NCI-H82 (cell line): ENCODE data around the gene MRPL34.
"Not testable (repeated sequence)": the region's sequence is repeated elsewhere in the genome, so short reads cannot be mapped to it uniquely, and the experiment has no call there.

Experiments used
- DNase-seq: peaks from one replicate; lab custom pipeline; 2025; lab: John Stamatoyannopoulos, UW

MRPL34 gene

GRCh38 chr19:17285415-17286135 lies 20.1 kb upstream of the MRPL34 start:
- no peak for DNase-seq

GRCh38 chr19:17286263-17286662 lies 19.4 kb upstream of the MRPL34 start:
- DNase-seq = no peak

DNA sequence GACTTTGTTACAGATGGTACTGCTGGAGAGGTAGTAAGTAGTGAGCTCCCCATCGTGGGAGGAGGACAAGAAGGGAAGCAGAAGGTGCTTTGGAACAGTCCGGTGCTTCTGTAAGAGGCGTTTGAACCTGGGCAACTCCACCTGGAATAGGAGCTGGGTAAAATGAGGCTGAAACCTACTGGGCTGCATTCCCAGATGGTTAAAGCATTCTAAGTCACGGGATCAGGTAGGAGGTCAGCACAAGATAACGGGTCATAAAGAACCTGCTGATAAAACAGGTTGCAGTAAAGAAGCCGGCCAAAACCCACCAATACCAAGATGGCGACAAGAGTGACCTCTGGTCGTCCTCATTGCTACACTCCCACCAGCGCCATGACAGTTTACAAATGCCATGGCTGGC lies 18.9 kb upstream of the MRPL34 start:
- DNase-seq = no peak

- DNase-seq = peak; percentile 96
Measured at GRCh38 chr19:17289489-17289888, 16.2 kb upstream of the MRPL34 start.

DNA sequence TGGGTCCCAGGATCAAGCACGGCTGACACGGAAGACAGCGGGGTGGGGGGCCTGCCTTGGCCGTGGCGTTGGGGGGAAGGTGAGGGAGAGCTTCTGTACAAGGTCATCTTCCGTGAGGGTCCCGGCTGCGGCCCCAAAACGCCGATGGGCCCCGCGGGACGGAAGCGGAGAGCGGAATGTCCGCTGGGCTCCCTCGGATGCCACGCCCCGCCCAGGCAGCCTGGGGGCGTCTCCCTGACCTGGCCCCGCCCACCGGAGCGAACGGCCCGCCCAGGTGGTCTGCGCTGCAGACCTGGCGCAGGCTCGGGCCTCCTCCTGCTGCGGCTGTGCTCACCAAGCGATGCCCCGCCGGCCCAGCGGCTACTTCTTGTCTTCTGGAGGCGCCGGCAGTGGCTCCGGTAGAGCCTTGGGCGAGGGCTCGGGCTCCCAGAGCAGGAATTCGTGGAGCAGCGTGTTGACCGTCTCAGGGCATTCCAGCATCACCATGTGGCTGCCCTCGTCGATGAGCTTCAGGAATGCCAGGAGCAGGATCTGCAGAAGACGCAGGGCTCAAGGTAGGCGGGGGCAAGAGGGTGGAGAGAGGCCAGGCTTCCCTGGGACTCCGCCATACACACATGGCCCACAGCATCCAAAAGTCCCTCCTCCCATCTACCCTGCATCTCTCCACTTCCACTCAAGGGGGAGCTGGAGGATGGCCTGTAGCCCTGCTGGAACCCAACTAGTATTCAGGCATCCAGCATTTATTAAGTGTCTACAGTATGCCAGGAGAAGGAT lies 13.2 kb upstream of the MRPL34 start:
- peak; percentile 97 for DNase-seq

GRCh38 chr19:17293605-17294004 lies 12.1 kb upstream of the MRPL34 start:
- no peak for DNase-seq

DNA sequence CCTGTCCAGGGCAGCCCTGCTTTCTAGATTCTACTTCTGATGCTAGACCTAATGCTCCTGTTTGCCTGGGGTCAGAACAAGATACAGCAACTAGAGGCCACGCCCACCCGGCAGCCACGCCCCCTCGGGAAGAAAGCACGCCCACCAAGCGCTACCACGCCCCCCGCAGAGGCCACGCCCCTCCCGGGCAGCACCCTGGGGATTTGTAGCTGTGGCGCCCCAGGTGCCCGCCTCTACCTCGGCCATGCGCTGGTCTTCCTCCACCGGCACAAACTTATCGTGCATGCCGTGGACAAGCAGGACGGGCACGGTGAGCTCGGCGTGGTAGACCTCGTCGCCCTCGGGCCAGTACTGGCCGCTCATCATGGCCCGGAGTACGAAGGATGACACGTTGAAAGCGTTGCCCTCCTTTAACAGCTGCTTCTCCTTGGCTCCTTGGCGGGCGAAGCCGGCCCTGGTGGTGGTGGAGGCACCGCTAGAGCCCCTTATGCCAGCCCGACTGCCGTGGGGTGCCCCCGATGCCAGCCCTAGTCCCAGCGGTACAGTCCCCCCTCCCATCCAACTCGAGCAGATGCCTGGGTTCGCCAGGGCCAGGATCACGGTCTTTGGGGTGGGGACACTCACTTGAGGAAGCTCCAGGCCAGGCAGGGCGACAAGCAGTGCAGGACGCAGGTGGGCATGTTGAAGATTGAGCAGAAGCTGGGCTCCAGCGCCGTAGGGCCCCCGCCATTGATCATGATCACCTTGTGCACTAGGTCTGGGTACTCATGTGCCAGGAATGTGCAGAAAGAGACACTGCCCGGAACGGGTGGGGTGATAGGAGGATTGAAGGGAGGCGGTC lies 11.4 kb upstream of the MRPL34 start:
- DNase-seq = peak; percentile 70

DNA sequence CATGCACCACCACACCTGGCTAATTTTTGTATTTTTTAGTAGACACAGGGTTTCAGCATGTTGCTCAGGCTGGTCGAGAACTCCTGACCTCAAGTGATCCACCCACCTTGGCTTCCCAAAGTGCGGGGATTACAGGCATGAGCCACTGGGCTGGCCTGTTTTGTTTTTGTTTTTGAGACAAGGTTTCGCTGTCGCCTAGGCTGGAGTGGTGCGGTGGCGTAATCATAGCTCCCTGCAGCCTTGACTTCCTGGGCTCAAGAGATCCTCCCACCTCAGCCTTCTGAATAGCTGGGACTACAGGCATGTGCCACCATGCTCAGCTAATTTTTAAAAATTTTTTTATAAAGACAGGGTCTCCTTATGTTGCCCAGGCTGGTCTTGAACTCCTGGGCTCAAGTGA lies 10.1 kb upstream of the MRPL34 start:
- not testable (repeated sequence) for DNase-seq

DNA sequence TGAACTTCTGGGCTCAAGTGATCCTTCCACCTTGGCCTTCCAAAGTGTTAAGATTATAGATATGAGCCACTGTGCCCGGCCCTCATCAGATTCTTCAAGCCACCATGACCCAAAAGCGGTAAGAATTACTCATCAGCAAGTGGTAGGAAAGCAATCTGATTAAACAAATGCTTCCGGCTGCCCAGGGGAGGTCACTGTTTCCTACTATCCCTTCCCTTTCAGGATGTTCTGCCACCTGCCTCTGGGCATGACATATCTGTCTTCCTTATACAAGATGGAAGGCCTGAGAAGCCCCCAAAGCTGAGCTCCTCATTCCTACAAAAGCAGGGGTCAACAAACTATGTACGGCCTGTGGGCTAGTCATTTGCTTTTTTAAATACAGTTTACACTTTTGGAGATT lies 9.4 kb upstream of the MRPL34 start:
- peak; percentile 42 for DNase-seq

- no peak for DNase-seq
Measured at GRCh38 chr19:17296976-17297375, 8.7 kb upstream of the MRPL34 start.

GRCh38 chr19:17300992-17301619 lies 4.6 kb upstream of the MRPL34 start:
- no peak for DNase-seq

GRCh38 chr19:17302391-17303166 lies 3.1 kb upstream of the MRPL34 start:
- DNase-seq = peak; percentile 75

- peak; percentile 99 for DNase-seq
Measured at GRCh38 chr19:17303167-17303939, 2.3 kb upstream of the MRPL34 start, which contains the start of gene ABHD8. Gene ABHD8 (minus strand): TSS chr19:17303425. CDS start chr19:17301616, 1,809 bp downstream.

DNA sequence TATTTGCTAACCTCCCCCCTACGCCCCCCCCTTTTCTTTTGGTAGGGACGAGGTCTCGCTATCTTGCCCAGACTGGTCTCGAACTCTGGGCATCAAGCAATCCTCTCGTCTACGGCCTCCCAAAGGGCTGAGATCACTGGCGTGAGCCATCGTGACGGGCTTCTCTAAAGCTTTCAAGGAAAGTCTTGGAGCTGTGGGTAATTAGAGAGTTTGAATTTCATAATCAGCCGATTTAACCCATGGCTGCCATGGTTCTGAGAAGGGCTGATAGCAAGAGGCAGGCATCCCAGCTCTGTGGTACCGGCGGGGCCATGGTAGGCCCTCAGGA lies 1.8 kb upstream of the MRPL34 start:
- DNase-seq = no peak

GRCh38 chr19:17304386-17305215 lies 1.1 kb upstream of the MRPL34 start:
- no peak for DNase-seq

DNA sequence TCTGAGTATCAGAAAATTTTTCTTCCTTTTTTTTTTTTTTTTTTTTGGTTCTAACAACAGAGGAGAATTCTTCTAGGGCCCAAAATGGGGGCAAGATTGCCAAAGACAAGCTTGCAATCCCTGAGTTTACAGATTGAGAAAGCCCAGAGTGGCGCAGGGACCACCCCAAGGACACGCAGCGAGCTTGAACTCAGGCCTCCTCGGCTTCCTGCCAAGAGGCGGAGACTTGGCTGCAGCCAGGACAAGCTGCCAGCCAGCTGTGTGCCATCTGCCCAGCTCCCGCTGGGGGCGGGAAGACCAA lies 506 bp upstream of the MRPL34 start:
- DNase-seq = no peak

GRCh38 chr19:17306285-17306714 lies 628 bp downstream of the MRPL34 start:
- peak; percentile 71 for DNase-seq

DNA sequence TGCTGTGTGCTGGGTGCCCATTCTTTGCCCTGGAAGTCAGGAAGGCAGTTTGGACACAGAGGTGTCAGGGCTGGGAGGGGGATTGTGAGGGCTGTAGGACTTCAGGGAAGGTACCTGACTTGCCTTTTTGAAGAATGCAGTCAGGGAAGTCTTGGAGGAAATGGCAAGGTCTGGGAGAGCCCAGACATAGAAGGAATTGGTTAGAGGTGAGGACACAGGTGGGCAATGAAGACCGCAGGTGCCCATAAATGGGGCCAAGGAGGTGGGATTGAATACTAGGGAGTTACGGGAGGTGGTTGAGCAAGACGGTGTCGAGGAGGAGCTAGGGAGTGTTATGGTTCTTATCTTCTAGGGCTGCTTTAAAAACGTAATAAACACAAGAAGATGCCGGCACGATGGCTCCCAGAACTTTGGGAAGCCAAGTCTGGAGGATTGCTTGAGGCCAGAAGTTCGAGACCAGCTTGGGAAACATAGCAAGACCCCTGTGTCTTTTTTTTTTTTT lies 2.3 kb downstream of the MRPL34 start:
- no peak for DNase-seq

DNA sequence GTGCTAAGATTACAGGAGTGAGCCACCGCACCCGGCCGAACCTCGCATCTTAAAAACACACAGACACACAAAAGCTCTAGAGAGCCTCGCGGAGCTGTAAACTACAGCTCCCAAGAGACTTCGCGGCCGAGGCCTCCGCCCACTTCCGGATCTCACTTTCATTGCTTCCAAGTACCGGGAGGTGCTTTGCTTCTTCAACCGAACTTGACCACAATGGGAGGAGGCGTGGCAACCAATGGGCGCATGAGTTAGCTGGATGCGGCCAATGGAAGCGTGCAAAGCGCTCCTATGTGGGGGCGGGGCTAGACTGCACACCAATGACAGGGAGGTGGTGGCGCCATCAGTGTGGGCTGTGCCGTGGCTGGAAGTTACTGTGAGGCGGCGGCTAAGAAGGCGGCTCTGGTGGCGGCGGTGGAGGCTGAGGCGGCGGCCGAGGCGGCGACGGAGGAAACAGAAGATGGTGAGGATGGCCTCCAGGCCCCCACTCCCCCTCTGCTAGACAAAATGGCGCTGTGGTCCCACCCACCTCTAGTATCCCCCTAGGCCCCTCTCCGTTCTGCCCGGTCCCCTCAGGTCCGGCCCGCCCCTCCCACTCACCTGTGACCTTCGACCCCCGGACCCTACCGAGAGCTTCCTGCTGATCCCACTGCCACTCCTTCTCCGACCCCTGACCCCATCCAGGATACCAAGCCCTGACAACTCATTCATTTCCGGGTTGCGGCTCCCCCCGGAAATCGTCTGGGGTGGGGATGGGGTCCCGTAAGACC lies 3.7 kb downstream of the MRPL34 start, which contains the start of gene DDA1:
DDA1 (plus strand) TSS at position 366 of the 767 bp plus-strand sequence; CDS start at position 458, 92 bp downstream.
- peak; percentile 100 for DNase-seq
